Keratinocyte (primary cell): ENCODE results near the gene CD8B.
"Not testable (repeated sequence)": the region's sequence is repeated elsewhere in the genome, so short reads cannot be mapped to it uniquely, and the experiment has no call there.

Source experiments
- CTCF ChIP-seq, 3 experiments: IDR thresholded peaks in 1 of 3; conservative IDR thresholded peaks in 1 of 3; optimal IDR thresholded peaks in 1 of 3; 2 replicates in 2 of 3; 3 replicates in 1 of 3; pipeline versions ENCODE3 to v1.5.1; 2011; ENCODE audit warnings: low read length in 3 of 3, mild to moderate bottlenecking in 3 of 3, moderate library complexity in 2 of 3, control low read depth in 1 of 3, inconsistent platforms in 1 of 3; ENCODE audit not compliant: insufficient read depth in 2 of 3; ENCODE audit errors: extremely low read depth in 1 of 3
- EZH2 ChIP-seq: IDR thresholded peaks from one replicate; pipeline ENCODE4 v1.6.1; 2012; ENCODE audit warnings: inconsistent platforms, mild to moderate bottlenecking, low read length, moderate library complexity

- not testable (repeated sequence) for TF ChIP-seq CTCF (optimal IDR thresholded peaks at IDR 0.05 in 1 of 3, IDR thresholded peaks at IDR 0.05 in 1 of 3, conservative IDR thresholded peaks at IDR 0.05 in 1 of 3; ENCODE audit: extremely low read depth in 1 of 3, insufficient read depth in 2 of 3, low read length in 3 of 3); EZH2
Measured at GRCh38 chr2:86862380-86862703, 656 bp upstream of the CD8B start.
